GM18526 (cell line): Measurements from ENCODE around the gene PKHD1.

Source experiments
- POLR2A ChIP-seq: IDR thresholded peaks from 3 replicates; pipeline ENCODE4 v1.6.1; 2011; ENCODE audit not compliant: insufficient read length; ENCODE audit errors: extremely low read depth

Gene PKHD1

GRCh38 chr6:51892750-51893149, 194.7 kb downstream of the PKHD1 start:
- no peak for TF ChIP-seq POLR2A

- TF ChIP-seq POLR2A: no peak
Observed at GRCh38 chr6:51892339-51892738, 195.1 kb downstream of the PKHD1 start.

GRCh38 chr6:51891784-51892183, 195.6 kb downstream of the PKHD1 start:
- no peak for TF ChIP-seq POLR2A

GRCh38 chr6:51887859-51888258, 199.6 kb downstream of the PKHD1 start:
- TF ChIP-seq POLR2A: no peak

DNA sequence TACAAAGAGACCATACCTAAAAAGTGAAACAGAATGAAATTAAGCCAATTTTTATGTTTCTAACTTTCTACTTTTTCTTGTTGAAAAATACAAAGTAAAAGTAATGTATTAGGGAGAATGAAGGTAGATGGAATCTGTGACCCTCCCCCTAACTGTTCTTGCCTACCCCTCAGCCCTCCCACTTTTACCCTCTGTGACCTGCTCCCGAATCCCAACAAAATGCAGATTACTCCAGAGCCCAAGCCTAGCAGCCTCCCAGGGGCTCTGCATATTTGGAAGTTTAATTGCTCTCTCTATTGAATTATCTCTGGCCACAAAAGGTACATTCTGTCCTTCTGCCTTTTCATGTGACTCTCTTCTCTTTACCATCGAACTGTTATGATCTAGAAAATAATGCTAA, 201.5 kb downstream of the PKHD1 start:
- TF ChIP-seq POLR2A: no peak

DNA sequence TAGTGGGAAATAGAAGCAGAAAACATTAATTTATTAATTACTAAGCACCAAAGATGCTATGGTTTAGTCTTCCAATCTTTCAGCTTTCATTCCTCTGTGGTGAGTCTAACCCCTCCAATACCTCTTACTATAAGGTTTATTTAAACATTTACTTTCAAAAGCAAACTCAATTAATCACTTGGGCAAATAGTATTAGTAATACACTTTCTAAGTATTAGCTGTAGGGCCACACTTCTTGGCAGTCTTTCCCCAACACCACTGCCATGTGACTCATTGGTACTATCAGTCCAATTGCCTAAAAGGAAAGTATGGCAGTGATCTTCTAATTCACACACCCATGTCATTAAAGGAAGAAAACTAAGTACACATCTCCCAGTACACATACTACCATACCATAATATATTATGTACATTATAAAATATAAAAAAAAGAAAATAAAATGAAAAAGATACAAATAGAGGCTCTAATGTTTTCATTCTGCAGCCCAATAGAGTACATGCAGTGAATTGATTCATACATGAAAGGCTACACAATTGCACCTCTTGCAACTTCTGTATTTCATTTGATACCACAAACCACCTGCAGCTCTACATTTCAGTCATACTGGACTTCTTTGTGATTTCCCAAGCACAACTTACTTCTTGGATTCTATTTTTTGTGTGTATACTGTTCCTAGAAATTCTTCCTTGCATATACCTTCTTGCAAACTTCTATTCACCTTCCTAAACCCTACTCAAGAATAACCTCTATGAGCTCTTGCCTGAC, 218.6 kb downstream of the PKHD1 start:
- no peak for TF ChIP-seq POLR2A

- no peak for TF ChIP-seq POLR2A
Observed at GRCh38 chr6:51866867-51867266, 220.5 kb downstream of the PKHD1 start.

DNA sequence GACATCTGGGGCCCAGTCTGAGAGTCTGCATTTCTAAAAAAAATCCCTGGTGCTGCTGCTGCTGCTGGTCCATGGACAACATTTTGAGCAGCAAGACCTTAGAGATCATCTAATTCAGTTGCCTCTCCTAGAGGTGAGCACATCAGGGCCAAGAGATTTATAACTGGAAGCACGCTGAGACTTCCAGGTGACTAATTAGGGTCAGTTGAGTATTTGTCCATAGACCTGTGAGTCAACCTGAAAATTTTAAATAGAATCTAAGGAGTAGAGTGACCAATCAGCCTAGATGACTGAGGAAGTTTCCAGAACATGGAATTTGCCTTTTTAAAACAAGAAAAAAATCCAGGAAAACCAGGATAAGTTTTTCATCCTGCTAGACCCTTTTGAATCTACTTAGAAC, 221.4 kb downstream of the PKHD1 start:
- no peak for TF ChIP-seq POLR2A

DNA sequence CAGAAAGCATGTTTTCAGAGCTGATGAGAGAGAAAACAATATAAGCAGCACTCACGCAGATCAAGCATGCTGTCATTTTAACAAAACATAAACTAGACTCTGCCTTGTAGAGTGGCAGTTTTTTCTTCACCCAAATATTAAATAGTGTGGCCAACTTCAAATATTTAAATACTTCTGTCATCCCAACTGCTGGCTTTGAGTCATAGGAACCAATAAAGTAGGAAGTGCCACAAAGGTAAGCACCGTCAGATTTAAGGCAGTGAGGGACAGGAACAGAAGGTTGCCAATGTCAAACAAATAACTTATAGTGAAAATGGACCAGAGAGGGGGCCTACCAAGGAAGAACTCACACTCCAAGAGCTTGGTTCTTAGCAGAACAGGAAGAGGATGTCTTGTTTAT, 222.2 kb downstream of the PKHD1 start:
- TF ChIP-seq POLR2A: no peak

DNA sequence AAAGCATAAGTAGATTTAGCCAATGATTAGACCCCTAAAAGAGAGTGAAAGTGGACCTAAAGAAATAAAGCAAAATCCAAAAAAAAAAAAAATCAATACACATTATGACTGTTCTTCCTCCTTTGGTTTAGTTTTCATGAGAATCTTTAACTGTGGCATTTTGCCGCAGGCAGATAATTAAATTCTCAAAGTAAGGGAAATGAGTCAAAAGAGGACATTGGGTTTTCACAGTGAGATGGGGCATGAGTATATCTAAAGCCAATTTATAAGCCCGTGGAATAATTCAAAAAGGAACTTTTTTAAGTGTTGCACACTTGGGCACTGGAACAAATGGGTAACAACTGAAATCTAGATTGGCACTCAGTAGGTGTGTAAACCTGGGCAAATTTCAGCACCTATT, 230.3 kb downstream of the PKHD1 start:
- no peak for TF ChIP-seq POLR2A

DNA sequence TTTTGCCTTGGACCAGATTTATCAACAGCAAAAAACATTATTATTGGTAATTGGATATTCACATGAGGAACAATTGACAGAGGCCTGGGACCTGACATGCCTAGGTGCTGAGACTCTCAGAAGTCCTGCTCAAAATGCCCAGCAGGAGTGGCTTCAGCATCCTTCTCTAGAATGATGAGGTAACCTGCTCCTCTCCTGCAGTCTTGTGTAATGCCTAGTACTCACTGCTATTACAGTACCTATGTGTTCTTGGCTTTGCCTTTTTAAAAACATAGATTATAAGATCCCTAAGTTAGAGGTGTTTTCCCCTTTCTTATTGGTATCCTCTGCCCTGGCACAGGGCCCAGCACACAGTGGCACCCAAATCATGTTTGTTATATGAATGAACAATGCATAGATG, 230.9 kb downstream of the PKHD1 start:
- no peak for TF ChIP-seq POLR2A

DNA sequence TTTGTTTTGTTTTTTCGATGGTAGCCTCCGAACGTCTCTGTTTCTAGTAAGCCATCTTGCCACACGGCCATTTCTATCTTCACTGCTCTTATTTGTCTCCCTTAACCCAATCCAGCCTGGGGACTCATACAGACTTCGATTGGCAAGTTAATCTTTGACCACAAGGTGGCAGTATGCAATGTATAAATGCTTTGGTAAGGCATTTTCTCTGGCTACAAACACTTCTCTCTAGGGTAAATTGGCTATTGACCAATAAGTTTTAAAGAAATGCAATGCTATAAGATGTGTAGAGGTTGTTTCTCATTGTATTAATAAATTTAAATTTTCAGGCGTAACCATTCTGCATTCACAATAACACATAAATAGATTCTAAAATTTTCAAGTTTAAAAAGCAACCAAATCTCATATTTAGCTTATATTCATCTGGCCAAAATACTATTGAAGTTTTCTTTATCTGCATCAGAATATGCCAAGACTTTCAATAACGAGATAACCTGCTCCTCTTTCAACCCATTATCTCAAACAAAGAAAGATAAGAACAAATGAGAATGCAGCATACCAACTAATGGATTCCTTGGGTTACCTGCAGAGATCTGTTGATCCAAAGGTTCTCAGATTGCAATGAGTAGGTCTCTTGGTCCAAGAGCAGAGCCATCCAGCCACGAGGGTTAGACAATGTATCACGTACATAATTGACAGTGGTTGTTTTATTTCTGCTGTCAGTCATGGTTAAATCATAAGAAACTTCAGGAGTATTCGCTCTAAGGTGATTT, 231.9 kb downstream of the PKHD1 start:
- TF ChIP-seq POLR2A: no peak

GRCh38 chr6:51854876-51855275, 232.5 kb downstream of the PKHD1 start:
- no peak for TF ChIP-seq POLR2A

DNA sequence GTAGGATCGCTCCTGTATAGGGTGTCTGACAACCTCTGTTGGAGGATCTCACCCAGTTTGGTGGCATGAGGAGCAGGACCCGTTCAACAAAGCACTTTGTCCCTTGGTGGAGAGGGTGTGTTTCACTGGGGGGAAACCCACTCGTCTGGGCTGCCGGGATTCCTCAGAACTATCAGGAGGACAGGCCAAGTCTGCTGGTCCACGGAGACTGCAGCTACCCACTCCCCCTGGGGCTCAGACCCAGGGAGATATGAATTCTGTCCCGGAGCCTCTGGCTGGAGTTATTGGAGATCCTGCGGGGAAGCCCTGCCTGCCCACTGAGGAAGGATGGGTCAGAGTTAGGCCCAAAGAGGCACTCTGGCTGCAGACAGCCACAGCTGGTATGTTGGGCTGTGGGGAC, 233.1 kb downstream of the PKHD1 start:
- no peak for TF ChIP-seq POLR2A

- TF ChIP-seq POLR2A: no peak
Observed at GRCh38 chr6:51846531-51846930, 240.9 kb downstream of the PKHD1 start.

- no peak for TF ChIP-seq POLR2A
Observed at GRCh38 chr6:51844336-51844735, 243.1 kb downstream of the PKHD1 start.

DNA sequence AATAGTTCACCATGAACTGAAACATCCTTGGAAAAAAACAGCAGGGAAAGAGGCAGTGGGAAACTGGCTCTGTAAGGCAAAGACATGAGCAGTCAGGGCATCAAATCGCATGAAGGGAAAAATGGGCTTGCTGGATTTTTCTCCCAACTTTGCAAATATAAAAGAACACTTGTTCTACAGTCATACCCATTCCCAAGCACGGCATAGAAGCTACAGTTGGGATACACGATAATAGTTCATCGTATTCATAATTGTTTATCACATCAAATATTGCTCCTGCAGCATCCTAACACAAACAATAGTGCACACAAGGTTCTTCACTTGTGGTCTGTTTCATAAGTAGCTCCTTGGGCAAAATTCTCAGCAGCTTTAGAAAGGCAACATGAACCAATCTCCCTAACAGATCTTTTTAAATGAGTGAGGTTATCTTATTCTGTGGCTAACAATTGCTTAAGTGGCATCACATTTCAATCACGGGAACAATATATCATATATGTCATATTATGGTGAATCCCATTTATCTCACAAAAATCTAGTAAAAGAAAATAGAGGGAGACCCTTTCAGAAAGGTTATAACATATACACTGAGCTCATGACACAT, 243.9 kb downstream of the PKHD1 start:
- no peak for TF ChIP-seq POLR2A

DNA sequence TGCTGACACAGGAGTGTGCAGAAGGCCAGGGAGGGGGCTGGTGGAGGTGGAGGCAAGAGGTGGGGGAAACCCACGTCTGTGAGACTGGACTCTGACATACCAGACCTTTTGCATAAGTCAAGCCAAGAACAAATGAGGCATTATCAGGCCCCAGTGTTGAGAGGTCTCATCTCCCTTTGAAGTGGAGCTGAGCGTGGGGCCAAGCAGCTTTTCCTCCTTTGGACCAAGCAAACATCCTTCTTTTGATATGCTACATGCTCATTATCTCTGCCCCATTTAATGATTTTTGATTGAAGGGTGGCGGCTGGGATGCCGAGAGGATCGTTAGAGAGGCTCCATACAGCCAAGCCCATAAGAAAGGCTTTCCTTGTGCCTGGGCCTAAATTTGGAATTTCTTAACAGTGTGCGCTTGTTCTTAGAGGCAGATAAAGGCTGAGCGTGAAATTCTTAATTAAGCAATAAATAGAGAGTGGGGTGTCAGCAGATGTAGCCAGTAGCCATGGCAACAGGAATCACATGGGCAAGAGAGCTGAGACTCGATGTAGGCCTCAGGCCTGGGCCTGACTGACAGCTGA, 244.5 kb downstream of the PKHD1 start:
- no peak for TF ChIP-seq POLR2A
